ENCODE measurements around the gene PLEKHA1. TPM values are rescaled to one million over a fixed set of nuclear protein-coding genes. Genes with fewer than 3 reads are reported as not detected.

PLEKHA1 gene
- total and polyA plus RNA-seq, 2 experiments from 2014 or later: 25.8 to 36.6 TPM

DNA sequence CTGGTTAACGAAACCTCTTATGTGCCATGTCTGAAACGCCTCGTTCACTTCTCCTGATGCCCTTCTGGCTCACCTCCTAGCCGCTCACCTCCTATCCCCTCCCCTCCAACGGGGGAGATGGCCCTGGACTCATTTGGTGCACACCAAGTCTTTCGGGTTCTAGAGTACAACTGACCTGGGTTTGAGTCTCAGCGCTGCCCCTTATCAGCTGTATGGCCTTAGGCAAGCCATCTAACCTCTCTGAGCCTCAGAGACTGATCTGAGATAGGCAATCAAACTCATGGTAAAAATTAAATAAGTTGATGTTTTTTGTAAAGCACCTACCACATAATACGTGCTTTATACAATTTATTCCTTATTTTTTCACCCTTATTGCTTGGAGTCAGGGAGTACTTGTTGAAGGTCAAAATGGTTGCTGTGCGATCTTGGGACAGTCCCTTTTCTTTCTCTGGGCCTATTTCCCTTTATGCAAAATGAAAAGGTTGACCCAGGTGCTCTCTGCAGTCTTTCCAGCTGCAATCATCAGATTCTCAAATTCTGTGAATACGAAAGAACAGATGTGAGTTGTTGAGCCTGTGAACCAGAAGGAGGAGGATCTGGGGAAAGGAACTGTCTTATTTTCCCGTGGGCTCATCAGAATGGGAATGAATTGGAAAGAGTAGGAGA is 31.2 kb upstream of the PLEKHA1 start:
- no peak for DNase-seq (ENCODE audit: low spot score)
- H3F3A ChIP-seq (replicated peaks; ENCODE audit: low read depth): 0 out of 2 replicates have a peak, but pooled peaks cover 3% of the 10 kb centered on the region
- Mint-ChIP-seq H3K4me3 (no peak overlapping the region), H3K27me3 (ENCODE audit: insufficient read depth, low read depth, poor library complexity) (peaks cover 5% of the 10 kb centered on the region), H3K36me3 (ENCODE audit: low read depth) (peaks cover 33% of the 10 kb centered on the region), H3K27ac (no peak overlapping the region), H3K9me3 (peaks cover 34% of the 10 kb centered on the region), H3K4me1 (peaks cover 36% of the 10 kb centered on the region)
- H3K27me3 ChIP-seq (ENCODE audit: insufficient read depth): no peaks in the 10 kb centered on the region
- no peaks in the 10 kb centered on the region for H3K9me2 ChIP-seq (ENCODE audit: insufficient read depth)
- no peak overlapping the region for H3K4me3 ChIP-seq
- no peaks in the 10 kb centered on the region for H4K20me1 ChIP-seq (replicated peaks; ENCODE audit: insufficient read depth)
- no peaks in the 10 kb centered on the region; the same call in 1 of the 2 replicates for H3K4me1 ChIP-seq (ENCODE audit: insufficient read depth)
- no peaks in the 10 kb centered on the region for H3K79me2 ChIP-seq (replicated peaks; ENCODE audit: insufficient read depth)
- H3K36me3 ChIP-seq (ENCODE audit: insufficient read depth): no peaks in the 10 kb centered on the region
- H2AFZ ChIP-seq: no peak overlapping the region
- no peak overlapping the region for H3K27ac ChIP-seq (ENCODE audit: low read depth)
- ATAC-seq: no peak; the same call in 2 of the 3 replicates
- no peak overlapping the region for H3K4me2 ChIP-seq
- TF ChIP-seq ZNF462 (CRISPR knock-in tag; IDR thresholded peaks at IDR 0.05): no peak
- no peak for TF ChIP-seq CREB1 (CRISPR knock-in tag; IDR thresholded peaks at IDR 0.05; ENCODE audit: low read depth)
- TF ChIP-seq NANOG (IDR thresholded peaks at IDR 0.05; ENCODE audit: borderline replicate concordance): no peak
- TF ChIP-seq, protein P1, sequence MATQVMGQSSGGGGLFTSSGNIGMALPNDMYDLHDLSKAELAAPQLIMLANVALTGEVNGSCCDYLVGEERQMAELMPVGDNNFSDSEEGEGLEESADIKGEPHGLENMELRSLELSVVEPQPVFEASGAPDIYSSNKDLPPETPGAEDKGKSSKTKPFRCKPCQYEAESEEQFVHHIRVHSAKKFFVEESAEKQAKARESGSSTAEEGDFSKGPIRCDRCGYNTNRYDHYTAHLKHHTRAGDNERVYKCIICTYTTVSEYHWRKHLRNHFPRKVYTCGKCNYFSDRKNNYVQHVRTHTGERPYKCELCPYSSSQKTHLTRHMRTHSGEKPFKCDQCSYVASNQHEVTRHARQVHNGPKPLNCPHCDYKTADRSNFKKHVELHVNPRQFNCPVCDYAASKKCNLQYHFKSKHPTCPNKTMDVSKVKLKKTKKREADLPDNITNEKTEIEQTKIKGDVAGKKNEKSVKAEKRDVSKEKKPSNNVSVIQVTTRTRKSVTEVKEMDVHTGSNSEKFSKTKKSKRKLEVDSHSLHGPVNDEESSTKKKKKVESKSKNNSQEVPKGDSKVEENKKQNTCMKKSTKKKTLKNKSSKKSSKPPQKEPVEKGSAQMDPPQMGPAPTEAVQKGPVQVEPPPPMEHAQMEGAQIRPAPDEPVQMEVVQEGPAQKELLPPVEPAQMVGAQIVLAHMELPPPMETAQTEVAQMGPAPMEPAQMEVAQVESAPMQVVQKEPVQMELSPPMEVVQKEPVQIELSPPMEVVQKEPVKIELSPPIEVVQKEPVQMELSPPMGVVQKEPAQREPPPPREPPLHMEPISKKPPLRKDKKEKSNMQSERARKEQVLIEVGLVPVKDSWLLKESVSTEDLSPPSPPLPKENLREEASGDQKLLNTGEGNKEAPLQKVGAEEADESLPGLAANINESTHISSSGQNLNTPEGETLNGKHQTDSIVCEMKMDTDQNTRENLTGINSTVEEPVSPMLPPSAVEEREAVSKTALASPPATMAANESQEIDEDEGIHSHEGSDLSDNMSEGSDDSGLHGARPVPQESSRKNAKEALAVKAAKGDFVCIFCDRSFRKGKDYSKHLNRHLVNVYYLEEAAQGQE (IDR thresholded peaks at IDR 0.05; ENCODE audit: unreplicated experiment): no peak
- no peak for TF ChIP-seq CTCF (conservative IDR thresholded peaks at IDR 0.05; ENCODE audit: low read depth in 2 of 2)
- no peak for TF ChIP-seq ZNF114 (CRISPR knock-in tag; IDR thresholded peaks at IDR 0.05)
- TF ChIP-seq ZNF331 (CRISPR knock-in tag; IDR thresholded peaks at IDR 0.05; ENCODE audit: low read depth): no peak
- TF ChIP-seq, protein P2, sequence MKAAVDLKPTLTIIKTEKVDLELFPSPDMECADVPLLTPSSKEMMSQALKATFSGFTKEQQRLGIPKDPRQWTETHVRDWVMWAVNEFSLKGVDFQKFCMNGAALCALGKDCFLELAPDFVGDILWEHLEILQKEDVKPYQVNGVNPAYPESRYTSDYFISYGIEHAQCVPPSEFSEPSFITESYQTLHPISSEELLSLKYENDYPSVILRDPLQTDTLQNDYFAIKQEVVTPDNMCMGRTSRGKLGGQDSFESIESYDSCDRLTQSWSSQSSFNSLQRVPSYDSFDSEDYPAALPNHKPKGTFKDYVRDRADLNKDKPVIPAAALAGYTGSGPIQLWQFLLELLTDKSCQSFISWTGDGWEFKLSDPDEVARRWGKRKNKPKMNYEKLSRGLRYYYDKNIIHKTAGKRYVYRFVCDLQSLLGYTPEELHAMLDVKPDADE (IDR thresholded peaks at IDR 0.05): no peak
- TF ChIP-seq EZH2phosphoT487 (IDR thresholded peaks at IDR 0.05; ENCODE audit: unreplicated experiment): no peak
- TF ChIP-seq JUNB (IDR thresholded peaks at IDR 0.05; ENCODE audit: unreplicated experiment): no peak
